Measurements from ENCODE around the gene PZP. TPM values are rescaled to one million over a fixed set of nuclear protein-coding genes. Genes with fewer than 3 reads are reported as not detected.

PZP gene
- polyA plus RNA-seq, 1 experiment = not detected

DNA sequence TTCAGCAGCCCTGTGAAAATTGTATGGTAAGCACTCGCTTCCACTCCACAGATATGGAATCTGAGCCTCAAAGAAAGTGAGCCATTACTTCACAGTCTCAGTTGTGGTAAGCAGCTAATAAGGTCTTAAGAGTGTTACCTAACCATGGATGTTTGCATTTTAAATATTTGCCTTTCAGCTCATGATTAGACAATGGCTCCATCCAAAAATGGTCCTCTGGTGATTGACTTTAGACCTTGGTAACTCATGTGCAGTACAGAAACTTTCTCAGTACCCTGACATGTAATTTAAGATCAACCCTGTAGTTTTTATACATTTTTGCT is 94.2 kb downstream of the PZP start:
- Histone ChIP-seq H3K27ac (ENCODE audit: low read depth, low read length) (no peak overlapping the region), H3K4me3 (ENCODE audit: low read depth, low read length) (no peak overlapping the region), H3K27me3 (ENCODE audit: control insufficient read depth, insufficient read depth, low read length) (no peaks in the 10 kb centered on the region), H3K9me3 (ENCODE audit: control insufficient read depth, insufficient read depth, low read length) (no peaks in the 10 kb centered on the region)
- ChIA-PET CTCF (no interaction called here), POLR2A (no interaction called here)
- TF ChIP-seq, protein P1, sequence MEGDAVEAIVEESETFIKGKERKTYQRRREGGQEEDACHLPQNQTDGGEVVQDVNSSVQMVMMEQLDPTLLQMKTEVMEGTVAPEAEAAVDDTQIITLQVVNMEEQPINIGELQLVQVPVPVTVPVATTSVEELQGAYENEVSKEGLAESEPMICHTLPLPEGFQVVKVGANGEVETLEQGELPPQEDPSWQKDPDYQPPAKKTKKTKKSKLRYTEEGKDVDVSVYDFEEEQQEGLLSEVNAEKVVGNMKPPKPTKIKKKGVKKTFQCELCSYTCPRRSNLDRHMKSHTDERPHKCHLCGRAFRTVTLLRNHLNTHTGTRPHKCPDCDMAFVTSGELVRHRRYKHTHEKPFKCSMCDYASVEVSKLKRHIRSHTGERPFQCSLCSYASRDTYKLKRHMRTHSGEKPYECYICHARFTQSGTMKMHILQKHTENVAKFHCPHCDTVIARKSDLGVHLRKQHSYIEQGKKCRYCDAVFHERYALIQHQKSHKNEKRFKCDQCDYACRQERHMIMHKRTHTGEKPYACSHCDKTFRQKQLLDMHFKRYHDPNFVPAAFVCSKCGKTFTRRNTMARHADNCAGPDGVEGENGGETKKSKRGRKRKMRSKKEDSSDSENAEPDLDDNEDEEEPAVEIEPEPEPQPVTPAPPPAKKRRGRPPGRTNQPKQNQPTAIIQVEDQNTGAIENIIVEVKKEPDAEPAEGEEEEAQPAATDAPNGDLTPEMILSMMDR (IDR thresholded peaks at IDR 0.05; ENCODE audit: low read depth, low read length) = no peak
- DNase-seq (ENCODE audit: low read depth, low spot score) = no peak

DNA sequence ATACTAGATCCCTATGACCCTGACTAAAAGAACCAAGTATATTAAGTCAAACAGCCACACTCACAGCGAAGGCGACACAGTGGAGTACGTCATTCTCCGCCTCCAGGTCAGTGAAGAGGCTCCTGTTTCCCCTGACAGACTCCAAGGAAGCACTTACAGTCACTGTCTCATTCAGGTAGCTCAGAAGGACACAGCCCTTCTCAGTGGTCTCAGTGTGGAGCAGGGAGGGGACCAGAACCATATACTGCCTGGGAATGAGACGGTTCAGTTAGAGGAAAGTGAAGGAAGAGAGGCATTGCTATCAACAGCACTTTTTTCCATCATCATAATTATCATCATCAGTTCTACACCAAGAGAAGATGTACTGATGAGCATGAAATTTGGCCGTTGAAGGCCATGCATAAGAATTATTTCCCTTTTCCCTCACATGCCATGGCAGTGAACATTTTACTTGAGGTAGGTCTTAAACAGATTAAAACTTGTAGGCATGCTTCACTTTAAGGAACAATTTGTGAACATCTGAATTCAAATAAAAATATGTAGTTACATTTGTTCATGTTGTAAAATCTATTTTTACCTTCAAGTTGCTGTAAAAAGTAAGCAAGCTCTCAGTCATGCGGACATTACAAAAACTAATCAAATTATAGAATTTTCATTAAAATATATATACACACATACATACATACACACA is 94.8 kb downstream of the PZP start:
- DNase-seq (ENCODE audit: low read depth, low spot score) = no peak
- TF ChIP-seq, protein P1 (IDR thresholded peaks at IDR 0.05; ENCODE audit: low read depth, low read length) = no peak
- Histone ChIP-seq H3K27ac (ENCODE audit: low read depth, low read length) (no peak overlapping the region), H3K27me3 (ENCODE audit: control insufficient read depth, insufficient read depth, low read length) (no peaks in the 10 kb centered on the region), H3K4me3 (ENCODE audit: low read depth, low read length) (no peak overlapping the region), H3K9me3 (ENCODE audit: control insufficient read depth, insufficient read depth, low read length) (no peaks in the 10 kb centered on the region)
- ChIA-PET POLR2A (no interaction called here), CTCF (no interaction called here)

DNA sequence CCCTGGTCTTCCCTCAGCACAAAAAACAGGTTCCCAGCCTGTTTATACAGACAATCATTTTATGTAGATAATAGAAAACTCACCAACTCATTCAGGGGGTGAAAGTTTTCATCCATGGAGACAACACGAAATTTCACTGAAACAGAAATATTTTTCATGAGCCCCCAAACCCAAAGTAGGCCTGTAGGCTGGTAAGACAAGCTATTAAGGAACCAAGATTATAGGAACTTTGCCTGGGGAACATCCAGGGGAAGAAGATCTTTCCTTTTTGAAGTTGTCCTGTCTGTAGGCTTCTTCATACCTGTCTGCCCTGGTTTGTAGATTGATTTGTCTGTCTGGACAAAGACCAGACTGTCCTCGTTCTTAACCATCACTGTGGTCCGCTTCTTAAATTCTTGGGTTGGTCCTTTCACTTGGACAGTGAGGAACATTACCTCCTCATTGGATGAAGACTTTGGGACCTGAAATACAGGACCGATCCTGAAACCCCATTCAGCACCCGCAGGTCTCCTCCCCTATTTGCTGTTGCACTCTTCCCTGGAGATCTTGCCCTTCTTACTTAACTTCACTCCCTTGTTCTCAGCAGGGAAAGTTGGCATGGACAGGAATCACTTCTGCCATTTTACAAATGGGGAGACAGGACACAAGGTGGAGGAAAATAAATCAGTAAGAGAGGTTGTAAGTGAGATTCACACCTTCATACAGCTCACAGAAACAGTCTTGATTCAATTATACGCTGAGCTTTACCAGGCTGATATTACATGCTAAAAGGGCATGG is 95.9 kb downstream of the PZP start:
- Histone ChIP-seq H3K27me3 (ENCODE audit: control insufficient read depth, insufficient read depth, low read length) (no peaks in the 10 kb centered on the region), H3K9me3 (ENCODE audit: control insufficient read depth, insufficient read depth, low read length) (no peaks in the 10 kb centered on the region), H3K27ac (ENCODE audit: low read depth, low read length) (no peak overlapping the region), H3K4me3 (ENCODE audit: low read depth, low read length) (no peak overlapping the region)
- ChIA-PET POLR2A (no interaction called here), CTCF (no interaction called here)
- DNase-seq (ENCODE audit: low read depth, low spot score) = no peak
- TF ChIP-seq, protein P1 (IDR thresholded peaks at IDR 0.05; ENCODE audit: low read depth, low read length) = no peak

DNA sequence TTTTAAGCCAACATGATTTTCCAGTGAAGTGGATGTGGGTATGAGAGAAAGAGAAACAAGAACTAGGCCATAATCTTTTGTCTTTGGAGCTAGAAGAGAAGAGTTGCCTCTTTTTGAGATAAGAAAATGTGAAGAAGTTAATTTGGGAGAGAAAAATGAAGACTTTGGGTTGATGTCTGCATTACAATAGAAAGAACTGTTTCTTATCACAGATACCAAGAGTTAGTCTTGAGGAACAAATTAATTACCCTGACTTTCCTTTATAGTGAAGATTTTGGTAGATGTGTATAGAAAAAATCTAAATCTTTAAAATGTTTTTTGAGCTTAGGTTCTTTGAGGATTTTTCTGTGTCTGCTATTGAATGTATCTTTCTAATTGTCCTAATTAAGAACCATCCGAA is 96.7 kb downstream of the PZP start:
- ChIA-PET CTCF (no interaction called here), POLR2A (no interaction called here)
- Histone ChIP-seq H3K27ac (ENCODE audit: low read depth, low read length) (no peak overlapping the region), H3K27me3 (ENCODE audit: control insufficient read depth, insufficient read depth, low read length) (no peaks in the 10 kb centered on the region), H3K9me3 (ENCODE audit: control insufficient read depth, insufficient read depth, low read length) (no peaks in the 10 kb centered on the region), H3K4me3 (ENCODE audit: low read depth, low read length) (no peak overlapping the region)
- DNase-seq (ENCODE audit: low read depth, low spot score) = no peak
- TF ChIP-seq, protein P1 (IDR thresholded peaks at IDR 0.05; ENCODE audit: low read depth, low read length) = no peak

DNA sequence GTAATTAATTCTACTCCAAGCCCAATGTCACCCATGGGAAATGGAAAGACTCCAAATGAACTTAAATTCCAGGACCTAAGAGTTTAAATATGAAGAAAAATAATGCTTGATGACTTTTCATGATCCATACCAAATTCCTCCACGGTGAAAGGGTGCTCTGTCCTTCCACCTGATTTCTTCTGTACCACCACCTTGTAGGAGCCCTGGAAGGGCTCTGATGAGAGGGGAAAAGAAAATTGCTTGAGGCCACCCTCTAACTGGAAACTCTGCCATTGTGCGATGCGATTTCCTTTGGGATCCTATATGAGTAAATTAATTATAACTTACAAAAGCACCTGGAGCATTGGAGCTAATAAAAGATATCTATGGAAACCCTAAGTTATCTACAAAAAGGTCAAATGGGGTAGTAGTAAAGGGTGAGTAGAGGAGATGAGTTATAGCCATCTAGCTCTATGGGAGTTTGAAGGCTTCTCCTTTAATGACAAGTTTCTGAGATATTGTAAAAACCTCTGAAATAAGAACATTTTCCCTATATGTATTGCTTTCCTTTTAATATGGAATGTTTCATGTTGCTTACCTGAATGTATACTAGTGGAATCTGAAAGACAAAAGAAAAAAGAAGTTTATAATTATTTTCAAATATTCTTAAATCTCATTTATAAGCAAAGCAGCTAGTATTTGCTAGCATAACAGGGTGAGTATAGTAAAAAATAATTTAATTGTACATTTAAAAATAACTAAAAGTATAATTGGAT is 98.3 kb downstream of the PZP start:
- POLR2A ChIA-PET = no interaction called here
- no peak for DNase-seq (ENCODE audit: low read depth, low spot score)
- H3K27me3 ChIP-seq (ENCODE audit: control insufficient read depth, insufficient read depth, low read length) = no peaks in the 10 kb centered on the region
- CTCF ChIA-PET = no interaction called here
- no peak overlapping the region for H3K4me3 ChIP-seq (ENCODE audit: low read depth, low read length)
- TF ChIP-seq, protein P1 (IDR thresholded peaks at IDR 0.05; ENCODE audit: low read depth, low read length) = no peak
- H3K9me3 ChIP-seq (ENCODE audit: control insufficient read depth, insufficient read depth, low read length) = no peaks in the 10 kb centered on the region
- no peak overlapping the region for H3K27ac ChIP-seq (ENCODE audit: low read depth, low read length)

Measured in AG04450 (cell line).